GM23338 (cell line): Measurements from ENCODE around the gene FRRS1L. TPM values are rescaled to one million over a fixed set of nuclear protein-coding genes. Genes with fewer than 3 reads are reported as not detected.

Source experiments
- ATAC-seq: fragments of 200-7000 bp; cut with Tn5 transposase; 3 replicates; pipeline ENCODE4 v1.9.1; 2020
- DNase-seq: peaks from one replicate; pipeline ENCODE4 v3.0.0-alpha.2; 2015; ENCODE audit warnings: low spot score
- H2AFZ ChIP-seq: fragments of 200-600 bp; sonication (generic); 2 replicates; pipeline ENCODE4 v1.8.0; 2016; ENCODE audit warnings: antibody characterized with exemption, mild to moderate bottlenecking, moderate library complexity
- H3F3A ChIP-seq: fragments of 200-600 bp; sonication (generic); replicated peaks from 2 replicates; pipeline ENCODE4 v1.8.0; 2017; ENCODE audit warnings: antibody characterized with exemption, mixed run types, low read depth
- H3K27ac ChIP-seq: fragments of 200-600 bp; sonication (generic); 2 replicates; pipeline ENCODE4 v1.6.1; 2016; ENCODE audit warnings: low read depth
- H3K27me3 ChIP-seq: fragments of 200-600 bp; sonication (generic); 2 replicates; pipeline ENCODE4 v1.8.0; 2016; ENCODE audit warnings: mild to moderate bottlenecking, mixed run types, moderate library complexity; ENCODE audit not compliant: insufficient read depth
- H3K36me3 ChIP-seq: fragments of 200-600 bp; sonication (generic); 2 replicates; pipeline ENCODE4 v1.8.0; 2016; ENCODE audit warnings: mild to moderate bottlenecking; ENCODE audit not compliant: insufficient read depth
- H3K4me1 ChIP-seq: fragments of 200-600 bp; sonication (generic); 2 replicates; pipeline ENCODE4 v1.8.0; 2016; ENCODE audit warnings: mild to moderate bottlenecking, moderate library complexity; ENCODE audit not compliant: insufficient read depth
- H3K4me2 ChIP-seq: fragments of 200-600 bp; sonication (generic); 2 replicates; pipeline ENCODE4 v1.7.1; 2017; ENCODE audit warnings: mixed run types
- H3K4me3 ChIP-seq: fragments of 200-600 bp; sonication (generic); 2 replicates; pipeline ENCODE4 v1.6.1; 2016; ENCODE audit warnings: mixed run types
- H3K79me2 ChIP-seq: fragments of 200-600 bp; sonication (generic); replicated peaks from 2 replicates; pipeline ENCODE4 v1.8.0; 2017; ENCODE audit warnings: mild to moderate bottlenecking; ENCODE audit not compliant: insufficient read depth
- H3K9me2 ChIP-seq: fragments of 200-600 bp; sonication (generic); 2 replicates; pipeline ENCODE4 v1.8.0; 2017; ENCODE audit not compliant: insufficient read depth
- H4K20me1 ChIP-seq: fragments of 200-600 bp; sonication (generic); replicated peaks from 2 replicates; pipeline ENCODE4 v1.8.0; 2017; ENCODE audit warnings: mild to moderate bottlenecking; ENCODE audit not compliant: insufficient read depth
- H3K27ac Mint-ChIP-seq: 2 replicates; pipeline ENCODE4 v1.8.0; 2020; ENCODE audit warnings: inconsistent platforms, mild to moderate bottlenecking, moderate library complexity, mixed read lengths
- H3K27me3 Mint-ChIP-seq: 3 replicates; pipeline ENCODE4 v1.8.0; 2022; ENCODE audit warnings: low read depth, mild to moderate bottlenecking, moderate library complexity, mixed read lengths, inconsistent platforms; ENCODE audit not compliant: insufficient read depth, poor library complexity
- H3K36me3 Mint-ChIP-seq: 3 replicates; pipeline ENCODE4 v1.8.0; 2021; ENCODE audit warnings: low read depth, mild to moderate bottlenecking, inconsistent platforms, moderate library complexity, mixed read lengths
- H3K4me1 Mint-ChIP-seq: 3 replicates; pipeline ENCODE4 v1.8.0; 2020; ENCODE audit warnings: mild to moderate bottlenecking, inconsistent platforms, mixed read lengths
- H3K4me3 Mint-ChIP-seq: 3 replicates; pipeline ENCODE4 v1.8.0; 2021; ENCODE audit warnings: moderate library complexity, mild to moderate bottlenecking, inconsistent platforms, mixed read lengths
- H3K9me3 Mint-ChIP-seq: 3 replicates; pipeline ENCODE4 v1.8.0; 2020; ENCODE audit warnings: moderate library complexity, mild to moderate bottlenecking, inconsistent platforms, mixed read lengths
- EZH2 ChIP-seq: fragments of 200-600 bp; sonication (generic); IDR thresholded peaks from one replicate; pipeline ENCODE4 v1.8.0; 2017; ENCODE audit warnings: antibody characterized with exemption, mild to moderate bottlenecking, low read depth; ENCODE audit not compliant: unreplicated experiment
- NANOG ChIP-seq: IDR thresholded peaks from 2 replicates; pipeline ENCODE4 v1.6.1; 2016; ENCODE audit warnings: antibody characterized with exemption, borderline replicate concordance
- POLR2AphosphoS5 ChIP-seq: IDR thresholded peaks from 2 replicates; pipeline ENCODE4 v1.6.1; 2016; ENCODE audit warnings: antibody characterized with exemption, low read depth
- ZNF114 ChIP-seq: fragments of 250-450 bp; sonication (Bioruptor Pico); IDR thresholded peaks from 2 replicates; pipeline ENCODE4 v1.5.0; 2020; ENCODE audit warnings: mild to moderate bottlenecking, moderate library complexity
- ZNF331 ChIP-seq: fragments of 250-450 bp; sonication (Bioruptor Pico); IDR thresholded peaks from 2 replicates; pipeline ENCODE4 v1.5.0; 2020; ENCODE audit warnings: low read depth, mild to moderate bottlenecking, moderate library complexity
- ZNF462 ChIP-seq: fragments of 250-450 bp; sonication (Bioruptor Pico); IDR thresholded peaks from 2 replicates; pipeline ENCODE4 v1.5.0; 2020; ENCODE audit warnings: mild to moderate bottlenecking, moderate library complexity
- polyA plus RNA-seq: library from polyadenylated mRNA; unstranded; fragments of >200 nt; fragmentation: Nextera tagmentation; extraction: Ambion mirVana; gene quantifications from 2 replicates; pipeline ENCODE4 v1.2.1, GENCODE V29; 2016
- total RNA-seq: library from RNA; depleted of rRNA; stranded (reverse); fragments of >200 nt; shearing (Covaris generic); gene quantifications from 2 replicates; pipeline ENCODE4 v1.2.3, GENCODE V29; 2014

Gene FRRS1L
- total and polyA plus RNA-seq, 2 experiments from 2014 or later, result 0.37 to 1.1 TPM

- peaks cover 4% of the 10 kb centered on the region; the same call in 1 of the 3 replicates for H3K4me1 Mint-ChIP-seq
- ATAC-seq, result no peak
- no peaks in the 10 kb centered on the region for H3K9me3 Mint-ChIP-seq
- Histone ChIP-seq H2AFZ (no peak overlapping the region), H3K4me3 (no peak overlapping the region), H3K27me3 (no peaks in the 10 kb centered on the region), H3K79me2 (no peaks in the 10 kb centered on the region), H3K4me2 (no peak overlapping the region), H4K20me1 (no peaks in the 10 kb centered on the region), H3K27ac (no peak overlapping the region), H3K9me2 (no peaks in the 10 kb centered on the region), H3K36me3 (no peaks in the 10 kb centered on the region), H3K4me1 (no peaks in the 10 kb centered on the region), H3F3A (no peaks in the 10 kb centered on the region)
- no peak for TF ChIP-seq NANOG
- TF ChIP-seq POLR2AphosphoS5, result no peak
- no peak overlapping the region for H3K4me3 Mint-ChIP-seq
- no peak for DNase-seq
- no peak overlapping the region; the same call in 1 of the 2 replicates for H3K27ac Mint-ChIP-seq
- peaks cover 2% of the 10 kb centered on the region for H3K27me3 Mint-ChIP-seq
- H3K36me3 Mint-ChIP-seq, result no peaks in the 10 kb centered on the region
These were observed 12.9 kb upstream of the FRRS1L start for GRCh38 chr9:109179801-109180523.

- no peak for ATAC-seq
- Mint-ChIP-seq H3K27me3 (peaks cover 2% of the 10 kb centered on the region), H3K36me3 (no peaks in the 10 kb centered on the region), H3K9me3 (no peaks in the 10 kb centered on the region), H3K4me3 (no peak overlapping the region), H3K27ac (no peak overlapping the region), H3K4me1 (no peaks in the 10 kb centered on the region)
- no peak overlapping the region for H2AFZ ChIP-seq
- no peak overlapping the region for H3K4me2 ChIP-seq
- H4K20me1 ChIP-seq, result no peaks in the 10 kb centered on the region
- no peak overlapping the region for H3K27ac ChIP-seq
- no peaks in the 10 kb centered on the region for H3K36me3 ChIP-seq
- H3K27me3 ChIP-seq, result no peaks in the 10 kb centered on the region
- no peak for TF ChIP-seq ZNF462 (CRISPR knock-in tag)
- TF ChIP-seq EZH2, result no peak
- TF ChIP-seq ZNF114 (CRISPR knock-in tag), result no peak
- no peak for TF ChIP-seq ZNF331 (CRISPR knock-in tag)
- H3F3A ChIP-seq, result no peaks in the 10 kb centered on the region
- H3K4me3 ChIP-seq, result no peak overlapping the region
- H3K9me2 ChIP-seq, result no peaks in the 10 kb centered on the region
- no peak for DNase-seq
- H3K4me1 ChIP-seq, result no peaks in the 10 kb centered on the region
- no peaks in the 10 kb centered on the region for H3K79me2 ChIP-seq
These were observed 9.9 kb upstream of the FRRS1L start for GRCh38 chr9:109176963-109177362.
